SK-N-SH (cell line): ENCODE measurements around the gene FOXO4. TPM values are rescaled to one million over a fixed set of nuclear protein-coding genes. Genes with fewer than 3 reads are reported as not detected.

Experiments used
- CTCF ChIA-PET: fragments of 300-600, 350-600 bp; formaldehyde crosslinking; extraction: SDS; loops from one replicate; lab custom pipeline; 2021; lab: Yijun Ruan, JAX
- POLR2A ChIA-PET: fragments of 350-600 bp; sonication (Branson Sonifier 250); formaldehyde crosslinking; extraction: SDS; loops from one replicate; lab custom pipeline; 2020; ENCODE audit warnings: antibody characterized with exemption, inconsistent platforms; lab: Yijun Ruan, JAX
- DNase-seq: peaks from one replicate; pipeline ENCODE4 v3.0.0; 2012
- H2AFZ ChIP-seq: fragments of 200-600 bp; sonication (generic); 2 replicates; pipeline ENCODE4 v1.8.1; 2016; ENCODE audit warnings: antibody characterized with exemption, mild to moderate bottlenecking, low read depth
- H3F3A ChIP-seq: fragments of 200-600 bp; sonication (generic); replicated peaks from 2 replicates; pipeline ENCODE3; 2016; ENCODE audit warnings: antibody characterized with exemption, mild to moderate bottlenecking; ENCODE audit not compliant: insufficient read depth
- H3K27ac ChIP-seq, 2 experiments: fragments of 200-500 bp in 1 of 2; fragments of 200-600 bp in 1 of 2; sonication (Bioruptor generic) in 1 of 2; sonication (generic), shearing (Covaris generic) in 1 of 2; 2 replicates each; pipeline versions ENCODE4 v1.5.1 to v1.6.1; 2014 to 2016; ENCODE audit warnings: low read depth in 2 of 2, inconsistent platforms in 1 of 2, low read length in 1 of 2, mild to moderate bottlenecking in 1 of 2, mixed read lengths in 1 of 2
- H3K27me3 ChIP-seq: fragments of 200-600 bp; sonication (generic), shearing (Covaris generic); 2 replicates; pipeline ENCODE4 v1.6.1; 2016; ENCODE audit warnings: mixed run types; ENCODE audit not compliant: insufficient read depth
- H3K36me3 ChIP-seq, 2 experiments: fragments of 200-500 bp in 1 of 2; fragments of 200-600 bp in 1 of 2; sonication (Bioruptor generic) in 1 of 2; sonication (generic) in 1 of 2; replicated peaks in 1 of 2; 2 replicates each; pipeline versions ENCODE3 to v1.5.1; 2014 to 2016; ENCODE audit warnings: low read length in 1 of 2, mild to moderate bottlenecking in 1 of 2; ENCODE audit not compliant: insufficient read depth in 2 of 2, control insufficient read depth in 1 of 2
- H3K4me1 ChIP-seq, 2 experiments: fragments of 200-500 bp in 1 of 2; fragments of 200-600 bp in 1 of 2; sonication (Bioruptor generic) in 1 of 2; sonication (generic), shearing (Covaris generic) in 1 of 2; 2 replicates each; pipeline versions ENCODE4 v1.5.1 to v1.6.1; 2014 to 2016; ENCODE audit warnings: low read depth in 1 of 2, low read length in 1 of 2, mixed run types in 1 of 2; ENCODE audit not compliant: insufficient read depth in 2 of 2, control insufficient read depth in 1 of 2
- H3K4me2 ChIP-seq: fragments of 200-600 bp; sonication (generic), shearing (Covaris generic); 2 replicates; pipeline ENCODE4 v1.6.1; 2017; ENCODE audit warnings: mixed run types
- H3K4me3 ChIP-seq, 2 experiments: fragments of 200-500 bp in 1 of 2; fragments of 200-600 bp in 1 of 2; sonication (Bioruptor generic) in 1 of 2; sonication (generic), shearing (Covaris generic) in 1 of 2; 2 replicates each; pipeline versions ENCODE4 v1.5.1 to v1.8.1; 2014 to 2016; ENCODE audit warnings: low read depth in 2 of 2, inconsistent platforms in 1 of 2, low read length in 1 of 2, mild to moderate bottlenecking in 1 of 2, mixed read lengths in 1 of 2, moderate library complexity in 1 of 2
- H3K79me2 ChIP-seq: fragments of 200-600 bp; sonication (generic); 2 replicates; pipeline ENCODE4 v1.8.1; 2017; ENCODE audit warnings: mild to moderate bottlenecking; ENCODE audit not compliant: insufficient read depth
- H3K9ac ChIP-seq: fragments of 200-600 bp; sonication (generic); 2 replicates; pipeline ENCODE4 v1.6.1; 2017; ENCODE audit warnings: mixed run types
- H3K9me2 ChIP-seq: fragments of 200-600 bp; sonication (generic); 2 replicates; pipeline ENCODE4 v1.6.1; 2017; ENCODE audit warnings: mixed run types
- H3K9me3 ChIP-seq: fragments of 200-600 bp; sonication (generic); 2 replicates; pipeline ENCODE4 v1.6.1; 2017; ENCODE audit warnings: mixed run types, mild to moderate bottlenecking, moderate library complexity
- H4K20me1 ChIP-seq: fragments of 200-600 bp; sonication (generic); 2 replicates; pipeline ENCODE4 v1.6.1; 2017; ENCODE audit warnings: mild to moderate bottlenecking, mixed run types; ENCODE audit not compliant: insufficient read depth
- EZH2phosphoT487 ChIP-seq: fragments of 200-600 bp; sonication (generic); IDR thresholded peaks from 2 replicates; pipeline ENCODE4 v1.6.1; 2017; ENCODE audit warnings: low read depth, mixed run types, mild to moderate bottlenecking, antibody characterized with exemption, moderate library complexity, borderline replicate concordance
- FOSL2 ChIP-seq: IDR thresholded peaks from 2 replicates; pipeline ENCODE4 v1.4.0; 2012; ENCODE audit warnings: low read depth, mild to moderate bottlenecking, moderate library complexity, borderline replicate concordance
- FOXM1 ChIP-seq: IDR thresholded peaks from 2 replicates; pipeline ENCODE4 v1.4.0; 2012; ENCODE audit warnings: low read depth, mild to moderate bottlenecking
- GATA2 ChIP-seq: sonication (generic); formaldehyde crosslinking; IDR thresholded peaks from 2 replicates; pipeline ENCODE4 v1.5.0; 2020; ENCODE audit warnings: mild to moderate bottlenecking, missing genetic modification reagents
- NFIC ChIP-seq: IDR thresholded peaks from 2 replicates; pipeline ENCODE4 v1.4.0; 2012; ENCODE audit warnings: borderline replicate concordance
- POLR2AphosphoS5 ChIP-seq: IDR thresholded peaks from 2 replicates; pipeline ENCODE4 v1.6.1; 2012; ENCODE audit warnings: low read depth, low read length
- RXRA ChIP-seq: IDR thresholded peaks from 2 replicates; pipeline ENCODE4 v1.4.0; 2012; ENCODE audit warnings: low read depth, mild to moderate bottlenecking, borderline replicate concordance
- SMC3 ChIP-seq: IDR thresholded peaks from 2 replicates; pipeline ENCODE4 v1.6.1; 2012; ENCODE audit warnings: low read depth, low read length, improper control_type of control experiment
- TEAD4 ChIP-seq: IDR thresholded peaks from 2 replicates; pipeline ENCODE4 v1.4.0; 2012; ENCODE audit warnings: mild to moderate bottlenecking, borderline replicate concordance; ENCODE audit not compliant: insufficient read depth
- YY1 ChIP-seq: IDR thresholded peaks from 2 replicates; pipeline ENCODE4 v1.4.0; 2012; ENCODE audit warnings: low read depth, mild to moderate bottlenecking
- WGBS: methylation state at CpG from one replicate; pipeline ENCODE4 v1.1.6; 2017; ENCODE audit warnings: low lambda C conversion rate; 5-methylcytosine and 5-hydroxymethylcytosine counted together
- polyA plus RNA-seq, 3 experiments: library from polyadenylated mRNA; depleted of rRNA; stranded (reverse); fragments of >200 nt; gene quantifications; 2 replicates each; pipeline ENCODE4 v1.2.3, GENCODE V29; 2012
- TF ChIP-seq, protein P1 (sequence below): IDR thresholded peaks from 2 replicates; pipeline ENCODE4 v1.4.0; 2012; ENCODE audit warnings: low read depth
- TF ChIP-seq, protein P2 (sequence below): fragments of 200-600 bp; sonication (generic); IDR thresholded peaks from 2 replicates; pipeline ENCODE4 v1.6.1; 2017; ENCODE audit warnings: antibody characterized with exemption, mild to moderate bottlenecking, moderate library complexity

The FOXO4 gene
- polyA plus RNA-seq, 1 of the 3 experiments (the other 2 are of a cell fraction): 1.9 TPM

DNA sequence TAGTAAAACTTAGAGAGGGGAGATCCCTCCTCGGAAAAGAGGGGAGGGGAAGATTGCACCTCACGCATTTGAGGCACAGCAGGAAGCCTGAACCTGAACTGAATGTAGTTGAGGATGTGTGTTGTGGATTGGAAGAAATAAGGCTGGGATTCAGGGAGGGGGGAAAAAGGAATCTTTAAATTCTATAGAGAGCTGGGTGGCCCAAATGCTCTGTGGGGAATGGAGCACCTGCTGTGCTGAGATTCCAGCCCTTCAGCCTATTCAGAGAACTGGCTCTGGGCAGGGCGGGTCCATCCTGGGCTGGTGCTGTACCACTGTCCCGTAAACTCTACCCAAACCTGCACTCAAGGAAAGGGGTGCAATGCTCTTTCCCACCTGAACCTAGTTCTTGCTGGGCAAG is 4.1 kb downstream of the FOXO4 start:
- H3K4me2 ChIP-seq: no peak overlapping the region

DNA sequence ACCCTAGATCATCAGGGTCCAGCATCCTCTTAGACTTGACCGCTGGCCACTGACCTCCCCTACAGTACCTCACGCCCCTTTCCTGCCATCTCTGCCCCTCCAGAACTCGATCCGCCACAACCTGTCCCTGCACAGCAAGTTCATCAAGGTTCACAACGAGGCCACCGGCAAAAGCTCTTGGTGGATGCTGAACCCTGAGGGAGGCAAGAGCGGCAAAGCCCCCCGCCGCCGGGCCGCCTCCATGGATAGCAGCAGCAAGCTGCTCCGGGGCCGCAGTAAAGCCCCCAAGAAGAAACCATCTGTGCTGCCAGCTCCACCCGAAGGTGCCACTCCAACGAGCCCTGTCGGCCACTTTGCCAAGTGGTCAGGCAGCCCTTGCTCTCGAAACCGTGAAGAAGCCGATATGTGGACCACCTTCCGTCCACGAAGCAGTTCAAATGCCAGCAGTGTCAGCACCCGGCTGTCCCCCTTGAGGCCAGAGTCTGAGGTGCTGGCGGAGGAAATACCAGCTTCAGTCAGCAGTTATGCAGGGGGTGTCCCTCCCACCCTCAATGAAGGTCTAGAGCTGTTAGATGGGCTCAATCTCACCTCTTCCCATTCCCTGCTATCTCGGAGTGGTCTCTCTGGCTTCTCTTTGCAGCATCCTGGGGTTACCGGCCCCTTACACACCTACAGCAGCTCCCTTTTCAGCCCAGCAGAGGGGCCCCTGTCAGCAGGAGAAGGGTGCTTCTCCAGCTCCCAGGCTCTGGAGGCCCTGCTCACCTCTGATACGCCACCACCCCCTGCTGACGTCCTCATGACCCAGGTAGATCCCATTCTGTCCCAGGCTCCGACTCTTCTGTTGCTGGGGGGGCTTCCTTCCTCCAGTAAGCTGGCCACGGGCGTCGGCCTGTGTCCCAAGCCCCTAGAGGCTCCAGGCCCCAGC is 5.2 kb downstream of the FOXO4 start:
- no peak overlapping the region for H2AFZ ChIP-seq
- DNase-seq: no peak
- H3K9ac ChIP-seq: no peak overlapping the region
- no peak overlapping the region for H3K4me3 ChIP-seq
- TF ChIP-seq, protein P1, sequence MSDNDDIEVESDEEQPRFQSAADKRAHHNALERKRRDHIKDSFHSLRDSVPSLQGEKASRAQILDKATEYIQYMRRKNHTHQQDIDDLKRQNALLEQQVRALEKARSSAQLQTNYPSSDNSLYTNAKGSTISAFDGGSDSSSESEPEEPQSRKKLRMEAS: no peak
- TF ChIP-seq, protein P2, sequence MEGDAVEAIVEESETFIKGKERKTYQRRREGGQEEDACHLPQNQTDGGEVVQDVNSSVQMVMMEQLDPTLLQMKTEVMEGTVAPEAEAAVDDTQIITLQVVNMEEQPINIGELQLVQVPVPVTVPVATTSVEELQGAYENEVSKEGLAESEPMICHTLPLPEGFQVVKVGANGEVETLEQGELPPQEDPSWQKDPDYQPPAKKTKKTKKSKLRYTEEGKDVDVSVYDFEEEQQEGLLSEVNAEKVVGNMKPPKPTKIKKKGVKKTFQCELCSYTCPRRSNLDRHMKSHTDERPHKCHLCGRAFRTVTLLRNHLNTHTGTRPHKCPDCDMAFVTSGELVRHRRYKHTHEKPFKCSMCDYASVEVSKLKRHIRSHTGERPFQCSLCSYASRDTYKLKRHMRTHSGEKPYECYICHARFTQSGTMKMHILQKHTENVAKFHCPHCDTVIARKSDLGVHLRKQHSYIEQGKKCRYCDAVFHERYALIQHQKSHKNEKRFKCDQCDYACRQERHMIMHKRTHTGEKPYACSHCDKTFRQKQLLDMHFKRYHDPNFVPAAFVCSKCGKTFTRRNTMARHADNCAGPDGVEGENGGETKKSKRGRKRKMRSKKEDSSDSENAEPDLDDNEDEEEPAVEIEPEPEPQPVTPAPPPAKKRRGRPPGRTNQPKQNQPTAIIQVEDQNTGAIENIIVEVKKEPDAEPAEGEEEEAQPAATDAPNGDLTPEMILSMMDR: peak; percentile 18; the same call in 1 of the 2 replicates
- no peaks in the 10 kb centered on the region for H3K9me2 ChIP-seq
- H3K4me2 ChIP-seq: no peak overlapping the region
- no peaks in the 10 kb centered on the region for H3K79me2 ChIP-seq
- ChIA-PET POLR2A (interaction anchor here (2.7 kb wide), 1 partner anchor 17 kb away, joined by 8 read pairs; the partner anchor contains the start of gene MED12), CTCF (interaction anchor here (1.2 to 3.7 kb wide), 6 partner anchors 9 to 79 kb away, joined by 3 to 30 read pairs (median 4); partner anchors contain the start of gene IL2RG)
- no peaks in the 10 kb centered on the region for H4K20me1 ChIP-seq
- WGBS: 33% methylated on average over 15 of the region's 31 CpGs
- no peaks in the 10 kb centered on the region for H3K36me3 ChIP-seq
- no peaks in the 10 kb centered on the region for H3K9me3 ChIP-seq
- peaks cover 5% of the 10 kb centered on the region; the same call in 1 of the 2 replicates for H3K27me3 ChIP-seq
- no peaks in the 10 kb centered on the region for H3F3A ChIP-seq
- no peak overlapping the region for H3K27ac ChIP-seq
- peaks cover 0 to 40% of the 10 kb centered on the region in 2 experiments; a peak in 1 of 4 replicates for H3K4me1 ChIP-seq

More for the DNA sequence above, 4.1 kb downstream of the FOXO4 start:
- H3K4me3 ChIP-seq: no peak overlapping the region
- H3K27ac ChIP-seq: no peak overlapping the region
- H3K9me3 ChIP-seq: no peaks in the 10 kb centered on the region
- H3K9ac ChIP-seq: no peak overlapping the region
- H2AFZ ChIP-seq: no peak overlapping the region
- POLR2A ChIA-PET: no interaction called here
- H3K4me1 ChIP-seq: peaks cover 0 to 45% of the 10 kb centered on the region in 2 experiments; a peak in 1 of 4 replicates
- DNase-seq: no peak
- H3K27me3 ChIP-seq: peaks cover 5% of the 10 kb centered on the region; the same call in 1 of the 2 replicates
- H3K36me3 ChIP-seq: no peaks in the 10 kb centered on the region
- H3K79me2 ChIP-seq: no peaks in the 10 kb centered on the region
- H3F3A ChIP-seq: no peaks in the 10 kb centered on the region
- no peaks in the 10 kb centered on the region for H4K20me1 ChIP-seq
- no peaks in the 10 kb centered on the region for H3K9me2 ChIP-seq
- 35% methylated on average over 2 of the region's 4 CpGs for WGBS
- CTCF ChIA-PET: interaction anchor here (1.2 to 3.7 kb wide), 3 partner anchors 28 to 79 kb away, joined by 3 to 30 read pairs (median 5); no protein-coding TSS in a partner anchor
- TF ChIP-seq NFIC: no peak
- no peak for TF ChIP-seq EZH2phosphoT487
- TF ChIP-seq RXRA: no peak
- TF ChIP-seq, protein P2: no peak
- no peak for TF ChIP-seq TEAD4
- no peak for TF ChIP-seq FOSL2
- TF ChIP-seq SMC3: no peak
- no peak for TF ChIP-seq FOXM1
- TF ChIP-seq YY1: no peak
- TF ChIP-seq POLR2AphosphoS5: no peak
- no peak for TF ChIP-seq GATA2
- TF ChIP-seq, protein P1: no peak
